Neural progenitor cell (in vitro differentiated cells): Measurements from ENCODE around the gene LRRC32. TPM values are rescaled to one million over a fixed set of nuclear protein-coding genes. Genes with fewer than 3 reads are reported as not detected.
A peak's percentile ranks its signal among the peaks of the same experiment; 100 is the strongest.

Experiments used
- DNase-seq: peaks from one replicate; pipeline ENCODE4 v3.0.0-alpha.2; 2016; ENCODE audit warnings: low spot score
- H2AFZ ChIP-seq: fragments of 200-600 bp; sonication (generic); replicated peaks from 2 replicates; pipeline ENCODE4 v1.6.1; 2016; ENCODE audit warnings: antibody characterized with exemption
- H3F3A ChIP-seq: fragments of 200-600 bp; sonication (generic); 2 replicates; pipeline ENCODE4 v1.6.1; 2016; ENCODE audit warnings: antibody characterized with exemption, low read depth
- H3K27ac ChIP-seq: fragments of 200-600 bp; sonication (generic); 2 replicates; pipeline ENCODE4 v1.5.1; 2016; ENCODE audit warnings: mild to moderate bottlenecking
- H3K27me3 ChIP-seq: fragments of 200-600 bp; sonication (generic); 2 replicates; pipeline ENCODE4 v1.6.1; 2016; ENCODE audit warnings: mild to moderate bottlenecking, moderate library complexity
- H3K36me3 ChIP-seq: fragments of 200-600 bp; sonication (generic); 2 replicates; pipeline ENCODE4 v1.5.1; 2016
- H3K4me1 ChIP-seq: fragments of 200-600 bp; sonication (generic); 2 replicates; pipeline ENCODE4 v1.6.1; 2016; ENCODE audit warnings: mixed run types
- H3K4me2 ChIP-seq: fragments of 200-600 bp; sonication (generic); 2 replicates; pipeline ENCODE4 v1.6.1; 2016
- H3K4me3 ChIP-seq: fragments of 200-600 bp; sonication (generic); 2 replicates; pipeline ENCODE4 v1.5.1; 2016
- H3K79me2 ChIP-seq: fragments of 200-600 bp; sonication (generic); 2 replicates; pipeline ENCODE4 v1.6.1; 2016; ENCODE audit warnings: low read depth
- H3K9ac ChIP-seq: fragments of 200-600 bp; sonication (generic); 2 replicates; pipeline ENCODE4 v1.6.1; 2016
- H3K9me3 ChIP-seq: fragments of 200-600 bp; sonication (generic); 2 replicates; pipeline ENCODE4 v1.5.1; 2016; ENCODE audit warnings: low read depth
- H4K20me1 ChIP-seq: fragments of 200-600 bp; sonication (generic); 2 replicates; pipeline ENCODE4 v1.6.1; 2016; ENCODE audit warnings: low read depth
- H3K27ac Mint-ChIP-seq: 3 replicates; pipeline ENCODE4 v1.8.0; 2021; ENCODE audit warnings: mixed read lengths
- H3K27me3 Mint-ChIP-seq: 2 replicates; pipeline ENCODE4 v1.8.0; 2022; ENCODE audit warnings: low read depth, mild to moderate bottlenecking, inconsistent platforms, moderate library complexity, mixed read lengths; ENCODE audit not compliant: insufficient read depth
- H3K36me3 Mint-ChIP-seq: 3 replicates; pipeline ENCODE4 v1.8.0; 2021; ENCODE audit warnings: mixed read lengths
- H3K4me1 Mint-ChIP-seq: 3 replicates; pipeline ENCODE4 v1.8.0; 2021; ENCODE audit warnings: mixed read lengths
- H3K4me3 Mint-ChIP-seq: 3 replicates; pipeline ENCODE4 v1.8.0; 2021; ENCODE audit warnings: mild to moderate bottlenecking, moderate library complexity, mixed read lengths
- H3K9me3 Mint-ChIP-seq: 3 replicates; pipeline ENCODE4 v1.8.0; 2020; ENCODE audit warnings: mixed read lengths
- EZH2 ChIP-seq: fragments of 200-600 bp; sonication (generic); IDR thresholded peaks from 2 replicates; pipeline ENCODE4 v1.6.1; 2017; ENCODE audit warnings: antibody characterized with exemption, mild to moderate bottlenecking, moderate library complexity
- EZH2phosphoT487 ChIP-seq: fragments of 200-600 bp; sonication (generic); IDR thresholded peaks from 2 replicates; pipeline ENCODE4 v1.6.1; 2017; ENCODE audit warnings: antibody characterized with exemption
- total RNA-seq: library from RNA; depleted of rRNA; stranded (reverse); fragments of >200 nt; gene quantifications from 2 replicates; pipeline ENCODE4 v1.2.3, GENCODE V29; 2015; ENCODE audit warnings: low replicate concordance
- TF ChIP-seq, protein P1 (sequence below): fragments of 200-600 bp; sonication (generic); IDR thresholded peaks from 2 replicates; pipeline ENCODE4 v1.5.1; 2017; ENCODE audit warnings: antibody characterized with exemption, mild to moderate bottlenecking

The LRRC32 gene
- total RNA-seq, 1 donor from 2014 or later = 0.21 TPM

DNA sequence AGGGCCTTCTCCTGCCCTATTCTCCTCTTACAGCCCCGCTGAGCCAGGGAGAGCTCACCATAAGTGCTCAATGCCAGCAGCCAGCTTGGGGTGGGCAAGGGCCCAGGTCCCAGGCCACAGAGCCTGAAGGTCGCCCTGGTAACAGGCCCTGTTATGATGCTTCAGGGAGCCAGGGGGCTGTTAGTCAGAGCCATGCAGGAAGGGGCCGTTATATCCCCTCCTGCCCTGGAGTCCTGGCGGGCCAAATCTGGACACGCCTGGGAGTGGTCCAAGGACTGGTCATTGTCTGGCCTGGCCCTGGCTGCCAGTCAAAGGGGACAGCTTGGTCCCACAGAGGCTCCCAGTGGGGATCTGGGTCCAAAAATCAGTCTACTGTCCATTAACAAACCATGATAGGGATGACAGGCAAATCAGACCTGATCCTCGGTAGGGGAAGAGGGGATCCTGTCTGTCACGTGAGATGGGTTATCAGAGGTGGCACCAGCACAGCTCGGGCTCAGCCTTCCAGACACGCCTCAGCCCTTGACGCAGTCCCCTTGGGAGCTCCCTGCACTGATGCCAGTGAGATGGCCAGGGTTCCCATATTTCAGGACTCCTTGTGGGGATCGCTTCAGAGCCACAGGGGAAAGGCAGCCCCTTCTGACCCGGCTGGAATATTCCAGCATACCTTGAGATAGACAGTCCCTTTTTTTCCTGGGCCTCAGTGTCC lies 55.9 kb downstream of the LRRC32 start:
- Mint-ChIP-seq H3K27me3 (peaks cover 5% of the 10 kb centered on the region), H3K36me3 (no peaks in the 10 kb centered on the region), H3K4me3 (no peak overlapping the region), H3K4me1 (peaks cover 18% of the 10 kb centered on the region), H3K27ac (no peak overlapping the region), H3K9me3 (peaks cover 9% of the 10 kb centered on the region)
- Histone ChIP-seq H3K9me3 (no peaks in the 10 kb centered on the region), H3K27ac (no peak overlapping the region), H3K4me2 (no peak overlapping the region), H4K20me1 (no peaks in the 10 kb centered on the region), H3F3A (peaks cover 5% of the 10 kb centered on the region), H3K36me3 (no peaks in the 10 kb centered on the region), H2AFZ (no peak overlapping the region), H3K9ac (no peak overlapping the region), H3K79me2 (no peaks in the 10 kb centered on the region), H3K4me1 (peaks cover 10% of the 10 kb centered on the region), H3K4me3 (no peak overlapping the region), H3K27me3 (no peaks in the 10 kb centered on the region)
- no peak for TF ChIP-seq EZH2
- TF ChIP-seq EZH2phosphoT487 = no peak
- TF ChIP-seq, protein P1, sequence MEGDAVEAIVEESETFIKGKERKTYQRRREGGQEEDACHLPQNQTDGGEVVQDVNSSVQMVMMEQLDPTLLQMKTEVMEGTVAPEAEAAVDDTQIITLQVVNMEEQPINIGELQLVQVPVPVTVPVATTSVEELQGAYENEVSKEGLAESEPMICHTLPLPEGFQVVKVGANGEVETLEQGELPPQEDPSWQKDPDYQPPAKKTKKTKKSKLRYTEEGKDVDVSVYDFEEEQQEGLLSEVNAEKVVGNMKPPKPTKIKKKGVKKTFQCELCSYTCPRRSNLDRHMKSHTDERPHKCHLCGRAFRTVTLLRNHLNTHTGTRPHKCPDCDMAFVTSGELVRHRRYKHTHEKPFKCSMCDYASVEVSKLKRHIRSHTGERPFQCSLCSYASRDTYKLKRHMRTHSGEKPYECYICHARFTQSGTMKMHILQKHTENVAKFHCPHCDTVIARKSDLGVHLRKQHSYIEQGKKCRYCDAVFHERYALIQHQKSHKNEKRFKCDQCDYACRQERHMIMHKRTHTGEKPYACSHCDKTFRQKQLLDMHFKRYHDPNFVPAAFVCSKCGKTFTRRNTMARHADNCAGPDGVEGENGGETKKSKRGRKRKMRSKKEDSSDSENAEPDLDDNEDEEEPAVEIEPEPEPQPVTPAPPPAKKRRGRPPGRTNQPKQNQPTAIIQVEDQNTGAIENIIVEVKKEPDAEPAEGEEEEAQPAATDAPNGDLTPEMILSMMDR = no peak
- no peak for DNase-seq

DNA sequence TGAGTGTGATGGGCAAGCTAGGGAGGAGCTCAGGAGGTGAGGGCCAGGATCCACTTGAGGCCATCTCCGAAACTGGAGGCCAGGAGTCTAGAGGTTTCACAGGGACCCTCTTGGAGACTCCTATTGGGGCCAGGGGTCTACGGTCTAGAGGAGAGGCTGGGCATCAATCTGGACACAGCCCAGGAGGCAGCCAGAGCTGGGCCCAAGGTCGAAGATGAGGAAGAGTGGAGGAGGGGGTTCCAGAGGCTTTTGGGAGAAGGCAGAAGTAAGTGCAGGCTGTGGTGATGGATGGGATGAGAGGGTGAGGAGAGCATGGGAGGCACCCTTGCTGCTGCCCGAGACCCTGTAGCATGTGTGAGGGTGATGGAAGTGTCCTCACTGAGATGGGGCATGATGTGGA lies 56.6 kb downstream of the LRRC32 start:
- Histone ChIP-seq H3K9me3 (no peaks in the 10 kb centered on the region), H3K4me2 (no peak overlapping the region), H3F3A (peaks cover 8% of the 10 kb centered on the region), H3K36me3 (no peaks in the 10 kb centered on the region), H3K79me2 (no peaks in the 10 kb centered on the region), H2AFZ (no peak overlapping the region), H3K9ac (no peak overlapping the region), H3K27ac (no peak overlapping the region), H3K4me1 (peaks cover 13% of the 10 kb centered on the region), H4K20me1 (no peaks in the 10 kb centered on the region), H3K27me3 (no peaks in the 10 kb centered on the region), H3K4me3 (no peak overlapping the region)
- peak overlapping the region; percentile 68 for H3K27ac Mint-ChIP-seq
- peaks cover 7% of the 10 kb centered on the region for H3K9me3 Mint-ChIP-seq
- H3K36me3 Mint-ChIP-seq = no peaks in the 10 kb centered on the region
- peaks cover 5% of the 10 kb centered on the region for H3K27me3 Mint-ChIP-seq
- no peak overlapping the region for H3K4me3 Mint-ChIP-seq
- TF ChIP-seq EZH2 = no peak
- DNase-seq = no peak
- H3K4me1 Mint-ChIP-seq = peaks cover 18% of the 10 kb centered on the region

DNA sequence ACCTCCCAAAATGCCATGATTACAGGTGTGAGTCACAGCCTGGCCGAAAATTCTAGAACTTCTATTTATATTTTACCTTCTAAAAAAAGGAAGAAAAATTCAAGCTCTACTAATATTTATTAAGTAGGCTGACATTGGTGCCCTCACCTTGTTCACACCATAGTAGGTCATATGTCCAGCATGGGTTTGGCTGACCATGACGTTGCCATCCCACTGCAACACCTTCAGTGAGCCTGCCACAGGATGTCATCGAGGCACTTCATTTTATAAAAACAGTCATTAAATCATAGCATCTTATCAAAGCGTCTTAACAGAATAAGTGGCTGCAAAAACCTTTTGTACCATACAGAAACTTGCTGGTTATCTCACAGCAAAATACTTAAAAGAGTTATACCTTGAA lies 58.3 kb downstream of the LRRC32 start:
- H3K4me1 ChIP-seq = peaks cover 13% of the 10 kb centered on the region
- H3K36me3 Mint-ChIP-seq = no peaks in the 10 kb centered on the region
- H3K4me3 ChIP-seq = no peak overlapping the region
- no peak overlapping the region for H3K4me3 Mint-ChIP-seq
- TF ChIP-seq, protein P1 = no peak
- TF ChIP-seq EZH2 (no peak), EZH2phosphoT487 (no peak)
- H3K27ac Mint-ChIP-seq = no peak overlapping the region
- peaks cover 8% of the 10 kb centered on the region for H3F3A ChIP-seq
- H3K4me1 Mint-ChIP-seq = peaks cover 18% of the 10 kb centered on the region
- H2AFZ ChIP-seq = no peak overlapping the region
- H4K20me1 ChIP-seq = no peaks in the 10 kb centered on the region
- H3K79me2 ChIP-seq = no peaks in the 10 kb centered on the region
- no peak overlapping the region for H3K9ac ChIP-seq
- peaks cover 6% of the 10 kb centered on the region for H3K27me3 Mint-ChIP-seq
- H3K36me3 ChIP-seq = no peaks in the 10 kb centered on the region
- peaks cover 9% of the 10 kb centered on the region for H3K9me3 Mint-ChIP-seq
- H3K27ac ChIP-seq = no peak overlapping the region
- no peak for DNase-seq
- no peak overlapping the region for H3K4me2 ChIP-seq
- H3K9me3 ChIP-seq = no peaks in the 10 kb centered on the region
- H3K27me3 ChIP-seq = no peaks in the 10 kb centered on the region

DNA sequence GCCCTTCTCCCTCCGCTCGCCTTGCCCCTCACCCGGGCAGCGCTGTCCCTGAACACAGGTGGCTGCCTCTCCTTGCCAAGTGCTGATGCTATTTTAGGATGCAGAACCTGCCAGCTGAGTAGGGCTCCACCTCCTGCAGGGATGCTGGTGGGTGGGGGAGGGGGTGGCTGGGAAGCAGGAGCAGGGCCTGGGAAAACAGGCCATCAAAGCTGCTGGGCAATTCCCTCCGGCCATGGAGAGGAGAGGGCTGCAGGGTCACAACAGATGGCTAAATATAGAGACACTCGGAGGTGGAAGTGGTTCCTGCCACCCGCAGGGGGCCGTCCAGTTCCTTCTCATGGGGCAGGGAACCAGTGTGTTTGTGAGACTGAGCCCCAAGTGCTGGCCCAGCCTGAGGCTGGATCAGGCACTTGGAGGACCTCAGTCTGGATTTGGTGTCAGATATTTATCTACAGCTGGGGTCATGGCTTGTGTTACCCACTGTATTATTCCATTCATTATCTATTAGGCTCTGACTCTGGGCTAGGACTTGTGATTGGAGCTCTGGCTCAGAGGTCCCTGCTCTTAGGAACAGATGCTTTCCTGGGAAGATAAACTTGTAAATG lies 59.6 kb downstream of the LRRC32 start:
- TF ChIP-seq EZH2phosphoT487 = no peak
- no peak for TF ChIP-seq EZH2
- TF ChIP-seq, protein P1 = no peak
- no peak overlapping the region for H3K27ac ChIP-seq
- Mint-ChIP-seq H3K4me1 (peaks cover 20% of the 10 kb centered on the region), H3K36me3 (peaks cover under 1% of the 10 kb centered on the region), H3K27ac (no peak overlapping the region), H3K27me3 (peaks cover 6% of the 10 kb centered on the region), H3K9me3 (peaks cover 12% of the 10 kb centered on the region), H3K4me3 (no peak overlapping the region)
- no peaks in the 10 kb centered on the region for H3K9me3 ChIP-seq
- no peak for DNase-seq
- no peak overlapping the region for H3K4me3 ChIP-seq
- no peak overlapping the region for H3K4me2 ChIP-seq
- no peak overlapping the region for H3K9ac ChIP-seq
- no peaks in the 10 kb centered on the region for H3K36me3 ChIP-seq
- peaks cover 13% of the 10 kb centered on the region for H3K4me1 ChIP-seq
- H3F3A ChIP-seq = peaks cover 8% of the 10 kb centered on the region
- H3K27me3 ChIP-seq = no peaks in the 10 kb centered on the region
- peak overlapping the region; percentile 44 for H2AFZ ChIP-seq
- H3K79me2 ChIP-seq = no peaks in the 10 kb centered on the region
- H4K20me1 ChIP-seq = no peaks in the 10 kb centered on the region
